Transverse colon (tissue), 4 donors: ENCODE measurements around the gene ZXDC. TPM values are rescaled to one million over a fixed set of nuclear protein-coding genes. Genes with fewer than 3 reads are reported as not detected.

ENCODE experiments used
- DNase-seq: peaks from one replicate; pipeline ENCODE4 v3.0.0-alpha.2; 2019
- H3K27ac ChIP-seq, 4 donors: fragments of 200-600 bp; sonication (generic); 2 replicates each; pipeline ENCODE4 v1.5.1; 2016 to 2018; ENCODE audit warnings: inconsistent platforms in 4 of 4
- H3K27me3 ChIP-seq: fragments of 200-600 bp; sonication (generic); 2 replicates; pipeline ENCODE4 v1.5.1; 2017; ENCODE audit warnings: inconsistent platforms
- H3K36me3 ChIP-seq, 4 donors: fragments of 200-600 bp; sonication (generic); 2 replicates each; pipeline ENCODE4 v1.5.1; 2017 to 2019; ENCODE audit warnings: inconsistent platforms in 4 of 4
- H3K4me1 ChIP-seq, 4 donors: fragments of 200-600 bp; sonication (generic); 2 replicates each; pipeline ENCODE4 v1.5.1; 2017 to 2020; ENCODE audit warnings: inconsistent platforms in 4 of 4
- H3K4me3 ChIP-seq, 4 donors: fragments of 200-600 bp; sonication (generic); 1 replicate in 1 of 4; 2 replicates in 3 of 4; pipeline versions ENCODE4 v1.5.1 to v1.6.1; 2017 to 2019; ENCODE audit warnings: inconsistent platforms in 4 of 4
- H3K9me3 ChIP-seq, 2 donors: fragments of 200-600 bp; sonication (generic); 2 replicates each; pipeline ENCODE4 v1.5.1; 2017 to 2019; ENCODE audit warnings: inconsistent platforms in 2 of 2
- EP300 ChIP-seq: sonication (generic); formaldehyde crosslinking; IDR thresholded peaks from one replicate; pipeline ENCODE4 v1.6.1; 2017; ENCODE audit warnings: antibody characterized with exemption, low read depth
- POLR2A ChIP-seq: fragments of 450-650 bp; IDR thresholded peaks from one replicate; pipeline ENCODE4 v1.6.1; 2016; ENCODE audit warnings: antibody characterized with exemption, mild to moderate bottlenecking, moderate library complexity
- POLR2AphosphoS5 ChIP-seq, 3 donors: sonication (generic); formaldehyde crosslinking; IDR thresholded peaks; one replicate each; pipeline ENCODE4 v1.6.1; 2016; ENCODE audit warnings: antibody characterized with exemption in 3 of 3
- WGBS, 2 donors: methylation state at CpG; one replicate each; pipeline ENCODE4 v1.1.5; 2018; ENCODE audit warnings: low coverage in 1 of 2; 5-methylcytosine and 5-hydroxymethylcytosine counted together
- in situ Hi-C, 4 donors: fragments of 200-750 bp; cut with MboI; loops; one replicate each; pipeline versions ENCODE4 v1.15.0 to v1.15.1; 2017; ENCODE audit warnings: low sequenced_read_pairs in 3 of 4, low pct_ligation_motif_present in 1 of 4, low pct_unique_long_range_greater_than_20kb in 1 of 4
- intact Hi-C: fragments of 100-400 bp; cut with DNase I; formaldehyde crosslinking; loops from one replicate; pipeline ENCODE4 v1.15.1; 2023; ENCODE audit warnings: low total_unique reads
- total RNA-seq, 4 donors: library from RNA; depleted of rRNA; stranded (reverse); fragments of >200 nt; gene quantifications; one replicate each; pipeline ENCODE4 v1.1.0, GENCODE V29; 2016
- TF ChIP-seq, protein P1 (sequence below), 5 experiments: fragments of 200-600 bp in 3 of 5; fragments of 450-650 bp in 2 of 5; sonication (generic) in 3 of 5; IDR thresholded peaks; 1 replicate in 2 of 5; 2 replicates in 3 of 5; pipeline ENCODE4 v1.5.1; 2016 to 2017; ENCODE audit warnings: antibody characterized with exemption in 5 of 5, inconsistent platforms in 3 of 5, mild to moderate bottlenecking in 2 of 5, moderate library complexity in 1 of 5

Gene ZXDC
- total RNA-seq, 4 donors from 2014 or later, result 44.6 to 81.2 (median 46.4) TPM

DNA sequence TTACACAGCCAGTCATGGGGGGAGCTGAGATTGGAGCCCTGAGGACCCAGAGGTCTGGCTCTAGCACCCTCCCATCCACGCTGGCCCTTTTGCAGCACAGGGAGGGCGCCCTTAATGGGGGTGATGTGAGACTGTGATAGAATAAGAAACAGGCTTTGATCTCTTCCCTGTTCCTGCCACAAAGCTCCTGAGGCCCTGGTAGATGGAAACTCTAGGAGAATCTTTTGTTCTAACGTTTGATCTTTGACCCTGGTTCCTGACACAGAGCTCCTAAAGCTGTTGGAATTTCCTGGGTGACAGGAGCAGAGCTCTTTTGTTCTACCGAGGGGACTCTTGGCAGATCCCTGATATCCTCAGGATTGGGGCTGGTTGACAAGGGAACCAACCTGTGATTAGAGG is 43.1 kb upstream of the ZXDC start:
- no peak overlapping the region for H3K27ac ChIP-seq
- 56% methylated on average over 4 of the region's 4 CpGs; no CpG with 5 or more reads in 1 of the 2 donors for WGBS, 2 donors
- TF ChIP-seq, protein P1, sequence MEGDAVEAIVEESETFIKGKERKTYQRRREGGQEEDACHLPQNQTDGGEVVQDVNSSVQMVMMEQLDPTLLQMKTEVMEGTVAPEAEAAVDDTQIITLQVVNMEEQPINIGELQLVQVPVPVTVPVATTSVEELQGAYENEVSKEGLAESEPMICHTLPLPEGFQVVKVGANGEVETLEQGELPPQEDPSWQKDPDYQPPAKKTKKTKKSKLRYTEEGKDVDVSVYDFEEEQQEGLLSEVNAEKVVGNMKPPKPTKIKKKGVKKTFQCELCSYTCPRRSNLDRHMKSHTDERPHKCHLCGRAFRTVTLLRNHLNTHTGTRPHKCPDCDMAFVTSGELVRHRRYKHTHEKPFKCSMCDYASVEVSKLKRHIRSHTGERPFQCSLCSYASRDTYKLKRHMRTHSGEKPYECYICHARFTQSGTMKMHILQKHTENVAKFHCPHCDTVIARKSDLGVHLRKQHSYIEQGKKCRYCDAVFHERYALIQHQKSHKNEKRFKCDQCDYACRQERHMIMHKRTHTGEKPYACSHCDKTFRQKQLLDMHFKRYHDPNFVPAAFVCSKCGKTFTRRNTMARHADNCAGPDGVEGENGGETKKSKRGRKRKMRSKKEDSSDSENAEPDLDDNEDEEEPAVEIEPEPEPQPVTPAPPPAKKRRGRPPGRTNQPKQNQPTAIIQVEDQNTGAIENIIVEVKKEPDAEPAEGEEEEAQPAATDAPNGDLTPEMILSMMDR (IDR thresholded peaks at IDR 0.05), result no peak
- TF ChIP-seq POLR2A (no peak), EP300 (no peak), POLR2AphosphoS5 (IDR thresholded peaks at IDR 0.05) (no peak)
- in situ Hi-C loops (no loop called here), intact Hi-C loops (no loop called here)
- no peaks in the 10 kb centered on the region for H3K9me3 ChIP-seq
- DNase-seq, result no peak
- no peaks in the 10 kb centered on the region for H3K36me3 ChIP-seq
- peaks cover 10% of the 10 kb centered on the region for H3K27me3 ChIP-seq
- peaks cover 0 to 7% (median 2%) of the 10 kb centered on the region in 4 donors for H3K4me1 ChIP-seq
- H3K4me3 ChIP-seq, result no peak overlapping the region

DNA sequence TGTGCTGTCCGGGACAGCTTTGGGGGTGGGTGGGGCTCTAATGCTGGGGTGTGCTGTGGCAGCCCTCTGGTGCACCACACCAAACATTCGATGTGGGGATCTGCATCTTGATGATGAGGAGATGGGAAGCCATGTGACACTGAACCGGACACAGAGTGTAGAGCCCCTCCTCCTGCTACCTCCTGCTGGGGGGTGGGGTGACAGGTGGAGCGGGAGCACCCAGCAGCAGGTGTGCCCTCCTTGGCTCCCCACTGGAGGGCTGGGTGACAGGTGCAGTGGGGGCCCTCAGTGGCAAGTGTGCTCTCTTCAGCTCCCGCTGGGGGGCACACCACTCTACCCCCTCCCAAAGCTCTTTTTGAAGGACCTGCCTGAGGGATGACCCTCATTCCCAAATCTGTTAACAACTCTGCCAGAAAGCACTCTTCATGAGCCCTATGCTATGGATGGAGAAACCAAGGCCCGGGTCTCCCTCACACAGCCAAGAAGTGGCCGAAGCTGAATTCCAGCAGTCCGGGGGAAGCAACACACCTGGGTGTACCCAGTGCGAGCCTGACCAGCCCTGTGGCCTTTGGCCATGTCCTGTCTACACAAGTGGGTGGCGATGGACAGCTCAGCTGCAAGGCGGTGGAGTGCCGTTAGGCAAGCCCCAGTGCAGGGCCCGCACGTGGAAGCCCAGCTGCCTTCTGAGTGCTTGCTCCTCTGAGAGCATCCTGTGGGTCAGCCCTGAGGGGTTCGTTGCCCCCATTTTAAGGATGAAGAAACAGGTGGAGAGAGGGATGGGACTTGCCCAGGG is 42.5 kb upstream of the ZXDC start:
- intact Hi-C loops (no loop called here), in situ Hi-C loops (no loop called here)
- Histone ChIP-seq H3K36me3 (no peaks in the 10 kb centered on the region), H3K4me3 (no peak overlapping the region), H3K27ac (no peak overlapping the region), H3K9me3 (no peaks in the 10 kb centered on the region), H3K27me3 (peaks cover 5% of the 10 kb centered on the region), H3K4me1 (peaks cover 0 to 1% (median 0%) of the 10 kb centered on the region in 4 donors)
- no peak for TF ChIP-seq POLR2A
- DNase-seq, result no peak
- 80% methylated on average over 13 of the region's 15 CpGs; no CpG with 5 or more reads in 1 of the 2 donors for WGBS, 2 donors

DNA sequence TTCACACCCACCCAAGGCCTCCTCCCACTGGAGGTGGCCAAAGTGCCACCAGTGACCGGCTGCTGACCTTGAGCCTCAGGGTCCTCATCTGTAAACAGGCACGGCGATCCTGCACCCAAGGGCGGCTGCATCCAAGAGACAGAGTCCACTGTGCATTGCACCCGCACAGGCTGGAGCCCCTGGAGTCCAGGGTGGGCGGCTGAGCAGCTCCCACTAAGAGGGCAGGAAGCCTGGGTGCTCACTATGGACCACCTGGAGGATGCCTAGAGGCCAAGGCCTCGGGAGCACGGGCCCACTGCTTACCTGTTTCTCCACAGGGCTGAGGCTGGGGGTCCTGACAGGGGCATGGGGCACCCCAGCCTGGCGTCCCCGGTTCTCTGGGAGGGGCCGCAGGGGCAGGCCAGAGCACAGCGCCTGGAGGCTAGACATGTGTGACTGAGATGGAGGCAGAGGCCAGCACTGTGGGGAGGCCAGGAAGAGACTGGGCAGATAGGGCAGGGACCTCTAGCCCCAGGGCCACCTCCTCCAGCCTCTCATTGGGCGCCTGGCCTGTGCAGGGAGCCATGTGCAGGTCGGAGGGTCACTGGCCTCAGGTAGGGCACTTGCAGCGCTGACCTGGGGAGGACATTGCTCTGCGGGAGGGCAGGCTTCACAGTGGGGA is 41.7 kb upstream of the ZXDC start, which contains the start of gene UROC1:
UROC1 (minus strand) TSS at position 483 of the 661 bp plus-strand sequence; CDS start at position 429, 54 bp downstream.
- H3K27me3 ChIP-seq, result no peaks in the 10 kb centered on the region
- no peaks in the 10 kb centered on the region for H3K4me1 ChIP-seq
- H3K27ac ChIP-seq, result no peak within 1 kb of the TSS
- H3K4me3 ChIP-seq, result no peak within 1 kb of the TSS
- WGBS, 2 donors, result 79% methylated on average over 13 of the region's 16 CpGs; no CpG with 5 or more reads in 1 of the 2 donors
- no peaks in the 10 kb centered on the region for H3K36me3 ChIP-seq
- intact Hi-C loops, result no loop called here
- in situ Hi-C loops, result no loop called here
- no peak for DNase-seq
- no peaks in the 10 kb centered on the region for H3K9me3 ChIP-seq
- no peak for TF ChIP-seq POLR2A
- TF ChIP-seq, protein P1 (IDR thresholded peaks at IDR 0.05), result no peak
- TF ChIP-seq POLR2AphosphoS5 (IDR thresholded peaks at IDR 0.05), result no peak
- no peak for TF ChIP-seq EP300

DNA sequence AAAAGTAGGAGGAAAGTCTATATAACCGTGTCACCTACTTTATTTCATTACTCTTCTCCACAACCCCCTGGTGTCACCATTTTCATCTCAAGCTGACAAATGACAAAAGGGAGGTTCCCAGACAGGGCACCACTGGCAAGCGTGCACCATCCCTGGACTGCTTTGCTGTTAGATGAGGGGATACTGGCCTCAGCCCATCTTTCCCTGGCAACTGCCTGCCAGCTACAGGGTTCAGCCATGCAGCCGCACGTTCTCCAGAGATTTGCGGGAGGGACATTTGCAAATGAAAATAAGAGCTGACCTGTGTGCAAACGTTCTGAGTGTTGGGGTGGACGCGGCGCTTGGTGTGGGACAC is 41.2 kb upstream of the ZXDC start:
- WGBS, 2 donors, result 67 to 80% methylated on average over 1 to 9 of the region's 9 CpGs
- in situ Hi-C loops (no loop called here), intact Hi-C loops (no loop called here)
- Histone ChIP-seq H3K9me3 (no peaks in the 10 kb centered on the region), H3K36me3 (no peaks in the 10 kb centered on the region), H3K4me1 (no peaks in the 10 kb centered on the region), H3K27me3 (no peaks in the 10 kb centered on the region), H3K27ac (no peak overlapping the region), H3K4me3 (no peak overlapping the region)
- TF ChIP-seq, protein P1 (IDR thresholded peaks at IDR 0.05), result no peak
- no peak for TF ChIP-seq POLR2A
- no peak for TF ChIP-seq EP300
- TF ChIP-seq POLR2AphosphoS5 (IDR thresholded peaks at IDR 0.05), result no peak
- DNase-seq, result no peak
